CD4-positive, alpha-beta T cell treated with Interleukin-4 for 4 hours (primary cell): ENCODE measurements around the gene CENPP.

Experiments
- DNase-seq: peaks from one replicate; pipeline ENCODE4 v3.0.0-alpha.2; 2020

CENPP gene

DNA sequence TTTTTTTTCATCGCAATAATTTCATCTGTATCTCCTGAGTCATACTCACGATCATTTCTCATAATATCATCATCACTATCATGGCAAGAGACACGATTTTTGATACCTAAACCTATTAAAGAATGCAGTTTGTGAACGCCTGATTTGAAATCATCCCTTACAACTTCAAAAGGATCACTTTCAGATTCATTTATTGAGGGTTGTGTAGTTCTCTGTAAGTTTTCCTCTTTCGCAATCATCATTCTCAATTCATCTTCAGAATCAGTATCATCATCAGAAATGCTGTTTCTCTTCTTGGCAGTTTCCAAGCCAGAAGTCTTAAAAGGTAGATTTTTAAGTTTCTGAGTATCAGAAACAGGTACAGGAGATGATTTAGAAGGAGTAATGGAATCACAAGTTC is 10.3 kb upstream of the CENPP start:
- DNase-seq, result no peak

DNA sequence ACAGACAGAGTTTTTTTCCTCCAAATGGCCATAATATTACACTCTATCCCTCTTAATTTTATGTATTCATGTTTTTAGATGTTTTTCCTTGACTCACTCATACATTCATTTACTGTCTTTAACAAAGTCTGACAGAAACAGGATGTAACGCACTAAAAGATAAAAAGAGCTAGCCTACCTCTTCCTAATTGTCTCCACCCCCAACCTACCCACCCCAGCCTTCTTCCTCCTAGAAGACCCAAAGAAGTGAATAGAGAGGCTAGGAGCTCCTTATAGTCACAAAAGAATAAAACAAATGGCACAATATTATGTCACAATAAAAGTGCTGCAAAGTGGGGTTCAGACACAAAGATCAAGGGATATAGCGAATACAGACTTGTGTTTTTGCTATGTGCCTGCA is 1.3 kb upstream of the CENPP start:
- DNase-seq, result no peak

DNA sequence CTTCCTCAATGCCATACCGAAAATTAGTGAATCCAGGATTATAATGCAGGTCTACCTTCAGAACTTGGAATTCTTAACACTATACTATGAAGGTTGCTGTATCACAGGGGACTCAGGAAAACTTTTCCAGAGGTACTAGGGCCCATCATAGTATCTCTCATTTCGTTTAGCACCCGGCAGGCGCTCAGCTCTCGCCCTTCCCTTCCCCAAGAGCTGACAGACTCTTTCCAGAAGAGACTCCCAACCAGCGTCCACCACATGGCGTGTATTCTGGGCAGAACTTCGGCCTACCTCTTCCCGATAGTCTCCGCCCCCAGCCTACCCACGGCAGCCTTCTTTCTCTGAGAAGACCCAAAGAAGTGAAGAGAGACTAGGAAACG is 874 bp upstream of the CENPP start:
- no peak for DNase-seq

DNA sequence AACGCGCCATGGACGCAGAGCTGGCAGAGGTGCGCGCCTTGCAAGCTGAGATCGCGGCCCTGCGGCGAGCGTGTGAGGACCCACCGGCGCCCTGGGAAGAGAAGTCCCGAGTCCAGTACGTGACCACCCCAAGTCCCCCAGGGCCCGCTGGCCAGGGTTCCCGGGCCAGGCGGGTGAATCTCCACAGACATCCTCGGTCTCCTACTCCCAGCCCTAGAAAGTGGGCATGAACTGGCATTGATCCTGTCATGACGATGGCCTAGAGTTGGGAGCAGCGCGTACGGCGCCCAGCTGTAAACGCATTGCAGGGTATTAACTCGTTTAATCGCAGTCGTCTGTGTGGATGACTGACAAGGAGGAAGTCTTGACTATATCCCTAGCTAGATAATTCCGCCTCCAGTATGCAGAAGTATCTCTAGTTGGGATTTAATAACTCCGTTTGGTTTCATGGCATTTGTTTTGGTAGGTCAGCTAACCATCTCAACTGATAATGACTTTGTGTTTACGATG is 293 bp downstream of the CENPP start:
- DNase-seq, result no peak

DNA sequence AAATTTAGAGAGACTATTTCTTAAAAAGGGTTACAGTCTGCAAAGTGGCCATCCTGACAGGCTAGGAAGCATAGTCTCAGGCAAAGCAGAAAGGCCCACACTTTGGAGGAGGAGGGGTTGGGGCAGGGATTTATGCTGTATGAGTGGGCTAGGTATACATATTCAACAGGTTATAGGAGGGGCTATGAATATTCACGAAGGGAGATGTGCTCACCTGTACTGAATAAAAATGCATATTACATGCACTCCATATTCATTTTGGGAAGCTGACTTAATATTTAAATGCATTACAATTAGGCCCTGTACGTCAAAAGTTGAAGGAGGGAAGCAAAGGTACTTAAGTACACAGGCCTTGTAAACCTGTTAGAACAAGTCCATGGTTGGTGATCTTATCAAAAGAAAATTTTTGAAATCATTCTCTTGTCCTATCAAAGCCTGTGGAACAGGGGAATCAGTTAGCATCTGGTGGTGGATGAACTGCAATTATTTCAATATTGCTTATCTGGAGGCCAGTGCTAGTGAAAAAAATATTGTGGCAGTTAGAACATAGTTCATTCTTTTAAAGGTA is 1.6 kb downstream of the CENPP start:
- no peak for DNase-seq

DNA sequence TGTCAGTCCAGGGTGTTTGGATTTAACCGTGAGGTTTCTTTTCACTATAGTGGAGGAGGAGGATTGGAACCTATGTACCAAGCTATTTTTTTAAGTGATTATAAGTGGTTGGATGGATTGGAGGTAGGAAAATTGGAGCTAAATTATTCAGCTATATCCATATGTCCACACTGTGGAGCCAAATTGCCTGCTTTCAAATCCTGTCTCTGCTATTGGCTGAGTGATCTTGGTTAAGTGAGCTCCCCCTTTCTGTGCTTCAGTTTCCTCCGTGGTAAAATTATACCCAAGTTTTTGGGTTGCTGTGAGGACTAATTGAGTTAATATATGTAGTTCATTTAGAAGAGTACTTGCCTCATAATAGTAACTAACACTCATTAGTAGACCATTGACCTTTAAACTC is 2.5 kb downstream of the CENPP start:
- no peak for DNase-seq

DNA sequence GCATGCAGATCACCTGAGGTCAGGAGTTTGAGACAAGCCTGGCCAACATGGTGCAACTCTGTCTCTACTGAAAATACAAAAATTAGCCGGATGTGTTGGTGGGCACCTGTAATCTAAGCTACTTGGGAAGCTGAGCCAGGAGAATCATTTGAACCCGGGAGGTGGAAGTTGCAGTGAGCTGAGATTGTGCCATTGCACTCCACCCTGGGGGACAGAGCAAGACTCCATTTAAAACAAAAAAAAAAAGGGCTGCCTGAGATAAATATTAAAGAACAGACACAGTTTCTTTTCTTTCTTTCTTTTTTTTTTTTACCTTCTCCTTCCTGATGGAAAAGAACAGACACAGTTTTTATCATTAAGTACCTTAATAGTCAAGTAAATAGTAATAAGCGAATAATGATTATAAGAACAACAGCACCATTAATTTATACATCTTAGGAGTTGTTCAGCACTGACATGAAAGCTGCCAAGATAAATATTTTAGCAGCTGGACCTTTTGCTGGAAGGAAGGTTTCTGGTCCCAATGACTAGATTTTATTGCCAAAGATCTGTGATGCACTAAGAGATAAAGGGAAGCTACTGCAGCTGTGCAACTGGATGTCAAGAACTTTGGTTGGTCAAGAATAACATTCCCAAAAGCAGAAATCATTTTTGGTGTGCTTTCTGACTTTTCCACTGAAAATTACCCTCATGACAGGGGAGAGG is 7.0 kb downstream of the CENPP start:
- DNase-seq, result no peak

DNA sequence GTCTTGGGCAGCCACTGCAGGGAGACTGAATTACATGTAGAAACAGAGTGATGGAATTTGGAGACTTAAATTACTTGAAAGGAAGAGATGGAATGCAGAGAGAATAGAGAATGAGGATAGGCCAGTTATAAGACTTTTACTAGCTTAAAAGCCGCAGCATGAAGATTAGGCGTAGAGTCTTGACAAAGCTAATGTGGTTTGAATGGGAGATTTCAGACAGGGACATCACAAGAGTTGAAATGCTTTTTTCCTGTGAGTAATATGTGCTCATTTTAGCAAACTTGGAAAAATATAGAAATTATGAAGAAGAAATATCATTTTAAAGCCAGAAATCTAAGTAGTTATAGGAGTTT is 7.5 kb downstream of the CENPP start:
- no peak for DNase-seq

DNA sequence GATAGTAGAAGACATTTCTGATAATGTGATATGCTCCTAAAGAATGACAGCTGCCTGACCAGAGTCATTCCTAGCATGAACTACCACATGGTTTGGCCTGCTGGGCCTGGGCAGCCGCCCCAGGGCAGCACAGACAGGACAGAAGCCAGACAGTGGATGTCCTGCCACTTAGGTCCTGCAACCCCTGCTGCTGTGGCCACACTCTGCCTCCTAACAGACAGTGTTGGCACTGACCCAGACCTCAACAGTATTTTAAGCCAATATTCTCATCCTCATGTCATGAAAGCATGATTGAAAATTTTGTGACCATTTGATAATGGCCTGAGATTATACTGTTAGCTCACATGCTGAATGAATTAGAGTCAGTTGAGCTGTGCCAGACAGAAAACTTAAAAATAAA is 15.8 kb downstream of the CENPP start:
- DNase-seq, result no peak

DNA sequence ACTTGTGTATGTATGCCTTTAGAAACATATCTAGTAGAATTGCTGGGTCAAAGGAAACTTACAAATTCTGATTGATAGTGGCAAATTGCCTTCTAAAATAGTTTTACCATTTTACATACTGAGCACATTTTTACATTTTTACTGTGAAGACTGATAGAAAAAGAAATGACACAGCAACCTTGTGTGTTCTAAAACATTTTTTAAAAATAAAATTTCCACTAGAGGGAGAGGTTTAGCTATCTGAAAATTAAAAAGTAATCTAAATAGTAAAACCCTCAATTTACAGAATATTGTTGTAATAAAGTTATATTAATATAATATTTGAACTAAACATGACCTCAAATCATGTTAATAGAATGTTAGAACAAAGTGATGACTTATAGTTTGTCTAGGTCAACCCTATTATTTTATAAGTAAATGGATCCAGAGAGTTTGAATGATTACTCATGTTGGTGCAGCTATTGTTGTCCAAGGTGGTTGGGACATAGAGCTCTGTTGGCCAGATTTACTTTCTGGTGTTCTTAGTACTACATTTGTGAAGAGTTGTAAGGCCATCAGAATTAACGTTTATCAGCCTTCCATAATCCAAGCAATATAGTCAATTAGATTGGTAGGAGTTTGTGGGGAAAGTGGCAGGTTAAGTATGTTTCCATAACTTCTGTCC is 17.2 kb downstream of the CENPP start:
- DNase-seq, result no peak

DNA sequence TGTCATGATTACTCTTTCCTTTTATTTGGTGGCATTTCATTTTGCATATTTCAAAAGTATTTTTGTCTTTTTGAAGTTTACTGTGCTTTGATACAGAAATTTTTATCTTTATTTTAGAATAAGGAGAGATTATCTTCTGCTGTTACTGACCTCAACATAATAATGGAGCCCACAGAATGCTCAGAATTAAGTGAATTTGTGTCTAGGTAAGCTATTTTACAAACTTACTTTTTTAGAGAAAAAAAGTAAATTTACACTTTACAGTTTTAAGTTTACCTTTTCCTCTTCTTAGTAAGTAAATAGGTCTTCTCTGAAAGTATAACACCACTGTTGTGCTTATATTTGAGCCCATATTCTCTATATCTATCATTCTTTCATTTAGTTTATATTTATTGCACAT is 19.8 kb downstream of the CENPP start:
- no peak for DNase-seq

DNA sequence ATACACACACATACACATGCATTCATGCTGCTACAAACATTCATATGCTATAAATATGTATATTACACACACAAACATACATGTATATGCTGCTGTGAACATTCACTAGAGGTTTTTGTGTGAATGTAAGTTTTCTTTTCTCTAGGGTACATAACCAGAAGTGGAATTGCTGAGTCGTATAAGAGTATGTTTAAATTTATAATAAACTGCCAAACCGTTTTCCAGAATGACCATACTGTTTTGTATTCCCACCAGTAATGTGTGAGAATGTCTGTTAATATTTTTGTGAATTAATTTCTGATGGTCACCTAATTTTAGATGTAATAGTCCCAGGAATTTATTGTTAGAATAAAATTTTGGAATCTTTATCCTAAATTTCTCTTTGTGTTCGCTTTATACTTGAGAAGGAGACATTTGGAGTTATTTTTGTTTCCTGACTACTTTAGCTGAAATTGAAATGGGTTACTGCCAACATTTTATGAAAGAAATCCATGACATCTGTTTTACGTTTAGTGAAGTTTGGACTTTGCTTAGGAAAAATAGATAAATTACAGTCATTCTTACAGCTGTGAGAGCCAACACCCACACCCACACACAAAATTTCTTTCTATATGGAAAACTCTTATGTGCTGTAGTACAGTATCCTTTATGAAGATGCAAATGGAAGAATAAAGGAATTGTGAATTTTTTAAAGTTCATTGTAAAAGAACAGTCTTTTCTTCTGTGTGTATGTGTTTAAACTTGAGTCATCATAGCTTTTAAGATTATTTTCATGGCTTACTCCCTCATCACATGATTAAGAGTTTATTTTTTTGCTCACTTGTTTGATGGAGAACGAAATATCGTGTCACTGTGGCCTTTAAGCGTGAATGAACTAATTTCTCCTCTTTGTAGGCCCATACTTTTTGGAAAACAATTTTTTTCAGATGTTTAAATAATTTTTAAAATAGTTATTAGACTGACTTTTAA is 24.3 kb downstream of the CENPP start:
- DNase-seq, result no peak

DNA sequence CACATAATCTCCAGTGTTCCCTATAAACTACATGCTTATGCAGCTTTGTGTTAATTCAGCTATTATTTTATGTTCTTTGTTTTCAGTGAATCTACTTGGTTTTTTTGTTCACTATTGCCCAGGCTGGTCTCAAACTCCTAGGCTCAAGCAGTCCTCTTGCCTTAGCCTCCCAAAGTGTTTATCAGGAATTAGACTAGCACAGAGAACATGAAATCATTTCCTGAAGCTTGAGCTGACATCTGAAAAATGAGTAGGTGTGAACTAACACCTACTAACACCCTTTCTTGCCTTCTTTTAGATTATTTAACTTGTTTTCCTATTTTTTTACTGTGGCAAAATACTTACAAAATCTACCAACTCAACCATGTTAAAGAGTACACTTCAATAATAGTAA is 25.0 kb downstream of the CENPP start:
- DNase-seq, result no peak

DNA sequence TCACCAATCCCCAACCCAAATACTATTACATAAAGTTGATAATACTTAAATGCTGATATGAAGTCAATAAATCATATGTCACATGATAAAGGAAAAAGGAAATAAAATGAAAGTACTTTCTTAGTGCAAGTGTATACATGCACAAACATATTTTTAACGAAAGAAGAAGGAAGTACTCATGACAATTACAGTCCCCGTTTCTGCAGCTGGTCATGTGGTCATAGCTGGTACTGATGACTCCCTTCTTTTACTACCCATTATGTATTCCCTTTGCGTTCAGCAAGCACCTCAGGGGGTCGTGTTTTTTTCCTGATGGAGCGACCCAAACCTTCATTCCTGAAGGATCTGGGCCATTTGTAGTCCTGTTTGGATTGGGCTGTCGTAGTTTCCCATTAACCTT is 27.3 kb downstream of the CENPP start:
- no peak for DNase-seq

DNA sequence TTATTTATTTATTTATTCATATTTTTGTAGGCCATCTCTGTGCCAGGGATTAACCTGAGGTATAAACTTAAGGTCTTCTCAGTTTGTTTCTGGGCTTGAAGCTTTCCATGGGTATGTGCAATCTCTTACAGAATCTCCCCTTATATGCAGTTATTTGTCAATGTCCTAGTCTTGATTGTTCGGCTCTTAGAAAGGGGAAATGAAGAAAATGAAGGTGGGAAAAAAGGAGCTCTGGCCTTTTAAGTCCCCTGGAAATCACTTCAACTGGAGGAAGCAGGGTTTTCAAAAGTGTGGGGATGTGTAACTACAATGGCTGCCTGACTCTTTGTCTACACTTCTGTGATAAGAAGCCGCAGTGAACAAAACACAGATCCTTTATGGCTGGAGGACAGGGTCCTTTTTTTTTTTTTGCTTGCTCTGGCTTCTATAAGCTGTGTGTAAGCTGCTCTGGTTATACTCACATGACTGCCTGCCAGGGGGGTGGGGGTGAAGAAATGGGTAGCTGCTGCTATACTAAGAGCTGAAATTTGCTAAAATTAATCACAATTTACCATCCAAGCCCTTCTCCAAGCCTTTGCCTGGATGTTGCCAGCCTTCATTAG is 33.7 kb downstream of the CENPP start:
- no peak for DNase-seq

DNA sequence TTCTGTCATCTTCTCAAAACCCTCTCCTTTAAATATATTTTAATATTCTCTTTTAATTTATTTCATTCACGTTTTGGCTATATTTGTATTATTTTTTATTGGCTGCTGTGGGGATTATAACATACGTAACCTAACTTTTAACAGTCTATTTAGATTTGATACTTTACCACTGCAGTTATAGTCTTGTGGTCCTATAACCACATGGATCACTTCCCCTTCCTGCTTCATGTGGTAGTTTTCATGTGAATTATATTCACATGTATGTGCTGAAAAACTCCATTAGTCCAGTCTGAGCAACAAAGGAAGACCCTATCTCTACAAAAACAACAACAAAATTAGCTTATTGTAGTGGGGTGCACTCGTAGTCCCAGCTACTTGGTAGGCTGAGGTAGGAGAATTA is 34.3 kb downstream of the CENPP start:
- DNase-seq, result no peak

DNA sequence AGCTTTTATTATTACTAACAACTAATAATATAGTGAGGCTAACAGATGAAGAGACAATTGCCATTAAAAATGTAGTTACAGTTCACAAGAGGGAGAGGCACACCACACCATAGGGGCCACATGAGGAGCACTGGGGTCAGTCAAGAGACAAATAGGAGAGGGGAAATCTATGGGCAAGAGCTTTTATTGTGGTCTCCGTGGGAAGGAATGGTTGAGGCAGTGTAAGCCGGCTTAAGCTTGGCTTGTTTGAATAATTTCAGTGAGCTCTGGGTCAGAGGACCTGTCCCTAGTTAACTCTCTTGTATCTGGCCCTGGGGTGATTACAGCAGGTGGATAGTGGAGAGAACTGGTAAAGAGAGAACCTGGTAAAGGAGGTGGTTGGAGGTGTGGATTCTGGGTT is 43.3 kb downstream of the CENPP start:
- DNase-seq, result no peak

DNA sequence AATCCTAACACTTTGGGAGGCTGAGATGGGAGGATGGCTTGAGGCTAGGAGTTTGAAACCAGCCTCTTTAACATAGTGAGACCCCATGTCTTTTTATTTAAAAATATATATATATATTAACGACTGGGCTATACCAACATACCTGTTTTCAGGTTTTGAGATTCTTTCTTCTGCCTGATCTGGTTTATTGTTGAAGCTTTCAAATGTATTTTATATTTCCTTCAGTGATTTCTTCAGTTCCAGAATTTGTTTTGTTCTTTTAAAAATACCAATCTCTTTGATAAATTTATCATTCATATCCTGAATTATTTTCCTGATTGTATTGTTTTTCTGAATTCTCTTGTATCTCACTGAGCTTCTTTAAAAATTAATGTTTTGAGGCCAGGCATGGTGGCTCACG is 47.4 kb downstream of the CENPP start:
- no peak for DNase-seq

DNA sequence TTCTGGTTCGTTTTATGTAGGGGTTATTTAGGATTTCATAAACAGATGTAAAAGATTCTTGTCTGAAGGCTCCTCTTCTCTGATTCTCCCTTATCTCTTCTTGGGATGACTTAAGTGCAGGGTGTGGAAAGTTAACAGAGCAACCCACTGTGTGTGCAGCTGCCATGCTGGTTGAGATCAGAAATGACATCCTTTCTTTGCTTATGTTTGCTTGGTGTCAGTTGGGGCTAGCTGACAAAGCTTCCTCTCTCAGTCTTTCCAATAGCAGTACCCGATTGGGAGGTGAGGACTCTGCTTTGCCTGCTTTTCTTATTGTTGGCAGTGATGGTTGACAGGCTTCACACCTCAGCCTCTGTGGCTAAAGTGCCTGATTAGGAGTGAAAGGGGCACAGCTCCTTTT is 52.1 kb downstream of the CENPP start:
- DNase-seq, result no peak

DNA sequence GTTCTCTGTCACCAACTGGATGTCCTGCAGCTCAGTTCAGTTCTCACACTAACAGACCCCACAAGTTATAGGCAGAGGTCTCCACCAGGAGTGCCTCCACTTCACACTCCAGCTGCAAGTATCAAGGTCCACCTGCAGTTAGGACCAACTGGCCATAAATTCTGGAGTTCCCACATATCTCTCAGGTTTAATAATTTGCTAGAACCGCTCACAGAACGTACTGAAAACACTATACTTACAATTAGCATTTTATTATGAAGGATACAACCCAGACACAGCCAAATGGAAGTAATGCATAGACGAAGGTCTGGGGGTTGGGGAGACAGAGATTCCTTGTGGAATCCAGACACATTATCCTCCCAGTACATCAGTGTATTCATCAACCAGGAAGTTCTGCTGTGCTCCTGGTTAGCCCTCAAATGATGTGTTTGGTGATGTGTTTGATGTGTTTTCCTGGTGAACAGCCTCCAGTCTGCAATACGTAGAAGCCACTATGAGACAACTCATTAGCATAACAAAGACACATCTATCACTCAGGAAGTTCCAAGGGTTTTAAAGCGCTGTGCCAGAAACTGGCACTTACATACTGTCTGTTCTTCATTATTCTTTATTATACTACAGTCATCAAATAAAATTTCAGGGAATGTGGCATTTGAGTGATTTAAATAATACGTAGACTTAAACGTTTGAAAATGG is 53.3 kb downstream of the CENPP start:
- peak; percentile 15 for DNase-seq

DNA sequence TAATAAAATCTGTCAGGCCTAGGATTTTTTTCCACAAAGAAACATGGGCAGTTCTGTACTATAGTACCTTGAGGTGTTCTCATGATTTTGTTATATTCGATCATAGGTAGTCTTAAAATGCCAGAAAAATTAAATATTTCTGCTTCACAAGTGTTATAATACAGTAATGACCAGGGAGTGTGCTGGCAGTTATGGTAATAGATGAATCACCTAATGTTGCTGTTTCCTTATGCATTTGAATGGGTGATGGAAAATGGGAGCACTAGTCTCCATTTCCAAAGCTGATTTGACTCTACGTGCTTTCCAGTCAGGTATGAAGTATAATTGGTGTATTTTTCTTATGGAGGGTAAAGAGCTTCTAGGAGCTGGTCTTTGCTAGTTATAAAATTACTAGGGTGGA is 54.9 kb downstream of the CENPP start:
- no peak for DNase-seq

DNA sequence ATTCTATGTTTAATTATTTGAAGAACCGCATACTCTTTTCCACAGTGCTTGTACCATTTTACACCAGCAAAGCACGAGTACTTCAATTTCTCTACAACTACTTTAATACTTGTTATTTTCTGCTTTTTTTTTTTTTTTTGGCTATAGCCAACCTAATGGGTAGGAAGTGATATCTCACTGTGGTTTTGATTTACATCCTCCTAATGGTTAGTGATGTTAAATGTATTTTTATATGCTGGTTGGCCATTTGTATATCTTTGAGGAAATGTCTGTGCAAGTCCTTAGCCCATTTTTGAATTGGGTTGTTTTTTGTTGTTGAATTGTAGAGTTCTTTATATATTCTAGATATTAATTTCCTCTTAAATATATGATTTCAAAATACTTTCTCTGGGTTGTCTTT is 56.0 kb downstream of the CENPP start:
- no peak for DNase-seq
